DMS153 (cell line): ENCODE data around the gene WFDC1.
A peak's percentile ranks its signal among the peaks of the same experiment; 100 is the strongest.

Source experiments
- DNase-seq: peaks from one replicate; lab custom pipeline; 2025; lab: John Stamatoyannopoulos, UW

The WFDC1 gene

DNA sequence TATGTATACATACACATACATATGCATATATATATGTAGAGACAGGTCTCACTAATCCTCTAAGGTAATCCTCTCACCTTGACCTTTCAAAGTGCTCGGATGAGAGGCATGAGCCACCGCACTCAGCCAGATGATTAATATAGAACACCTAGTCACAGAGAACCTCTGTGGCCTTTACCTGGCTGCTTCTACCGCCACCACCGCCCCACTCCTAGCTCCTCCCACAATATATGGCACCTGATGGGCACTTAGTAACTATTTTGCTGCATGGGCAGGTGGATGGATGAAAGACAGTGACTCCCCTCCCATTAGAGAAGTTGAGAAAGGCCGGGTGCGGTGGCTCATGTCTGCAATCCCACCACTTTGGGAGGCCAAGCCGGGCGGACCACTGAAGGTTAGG lies 57.0 kb downstream of the WFDC1 start:
- no peak for DNase-seq

DNA sequence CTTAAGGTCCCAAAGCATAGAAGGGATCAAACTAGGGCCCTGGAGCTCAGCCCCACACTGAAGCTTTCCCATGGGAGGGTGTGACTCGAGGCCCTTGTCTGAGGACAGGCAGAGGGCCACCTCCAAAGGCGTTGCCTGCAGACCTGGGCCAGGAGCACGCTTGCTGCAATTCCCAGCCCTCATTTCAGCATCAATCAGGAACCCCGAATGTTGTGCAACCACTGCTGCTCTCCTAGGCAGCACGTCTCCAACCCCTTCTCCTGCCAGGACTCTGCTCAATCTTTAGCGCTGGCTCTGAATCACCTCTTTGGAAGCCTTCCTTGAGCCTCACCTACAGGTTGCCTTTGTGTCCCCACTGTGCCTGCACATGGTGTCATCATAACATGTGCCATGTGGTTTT lies 59.6 kb downstream of the WFDC1 start:
- no peak for DNase-seq

DNA sequence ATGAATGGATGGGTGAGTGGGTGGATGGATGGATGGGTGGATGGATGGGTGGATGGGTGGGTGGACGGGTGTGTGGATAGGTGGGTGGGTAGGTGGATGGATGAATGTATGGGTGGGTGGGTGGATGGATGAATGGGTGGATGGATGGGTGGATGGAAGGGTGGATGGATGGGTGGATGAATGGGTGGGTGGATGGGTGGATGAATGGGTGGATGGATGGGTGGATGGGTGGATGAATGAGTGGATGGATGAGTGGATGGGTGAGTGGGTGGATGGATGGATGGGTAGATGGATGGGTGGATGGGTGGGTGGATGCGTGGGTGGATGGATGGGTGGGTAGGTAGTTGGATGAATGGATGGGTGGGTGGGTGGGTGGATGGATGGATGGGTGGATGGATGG lies 60.5 kb downstream of the WFDC1 start:
- DNase-seq, result no peak

DNA sequence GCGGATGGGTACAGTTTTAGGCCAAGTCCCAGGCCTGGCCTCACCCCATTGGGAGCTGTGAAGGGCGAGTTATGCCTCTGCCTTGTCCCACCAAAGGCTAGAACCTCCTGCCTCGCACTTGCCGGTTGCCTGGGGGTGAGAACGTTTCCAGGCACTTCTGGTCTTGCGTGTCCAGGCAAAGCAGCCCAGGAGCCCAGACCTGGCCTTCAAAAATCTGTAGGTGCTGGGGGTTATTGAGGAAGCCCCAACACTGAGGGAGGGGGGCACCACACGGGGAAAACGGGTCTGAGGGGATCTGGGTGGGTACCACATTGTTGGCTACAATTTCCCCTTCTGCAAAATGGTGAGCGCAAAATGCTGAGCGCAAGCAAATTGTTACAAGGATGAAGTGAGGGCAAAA lies 61.5 kb downstream of the WFDC1 start:
- DNase-seq, result no peak

DNA sequence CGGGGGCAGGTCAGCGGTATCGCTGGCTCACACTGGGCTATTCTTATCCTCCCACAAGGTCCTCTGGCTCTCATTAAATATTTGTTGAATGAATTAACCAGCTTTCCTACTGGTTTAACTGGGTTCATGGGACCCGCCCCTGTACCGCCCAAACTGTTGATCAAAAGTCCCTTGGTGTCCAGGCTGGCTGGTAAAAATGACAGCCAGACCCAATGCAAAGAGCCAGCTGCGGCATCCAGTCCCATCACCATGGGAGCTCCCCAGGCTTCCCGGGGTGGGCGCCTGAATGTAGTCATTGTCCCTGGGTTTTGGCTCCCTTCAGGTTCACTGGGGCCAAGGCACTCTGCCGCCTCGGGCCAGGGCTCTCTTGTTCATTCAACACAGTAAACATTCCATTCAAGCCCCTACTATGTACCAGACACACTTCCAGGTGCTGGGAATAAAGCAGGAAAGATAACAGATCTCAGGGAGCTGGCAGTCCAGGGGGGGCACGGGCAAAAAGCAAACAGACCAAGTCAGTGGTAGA lies 62.0 kb downstream of the WFDC1 start:
- DNase-seq, result no peak

DNA sequence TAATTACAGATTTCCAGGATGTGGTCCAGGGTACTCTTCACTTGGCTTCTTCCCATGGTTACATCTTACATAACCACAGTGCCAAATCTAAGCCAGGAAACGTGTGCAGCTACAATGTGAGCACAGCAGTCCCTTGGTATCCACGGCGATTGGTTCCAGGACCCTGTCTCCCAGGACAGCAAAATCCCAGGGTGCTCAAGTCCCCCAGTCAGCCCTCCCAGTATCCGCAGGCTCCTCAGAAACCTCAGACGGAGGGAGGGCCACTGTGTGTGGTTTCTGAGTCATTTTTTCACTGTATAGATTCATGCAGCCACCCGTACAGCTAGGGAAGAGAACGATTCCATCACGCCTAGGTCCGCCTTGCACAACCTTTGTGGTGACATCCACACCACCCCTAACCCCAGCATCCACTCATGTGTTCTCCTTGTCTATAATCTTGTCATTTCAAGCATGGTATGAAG lies 62.5 kb downstream of the WFDC1 start:
- DNase-seq, result no peak

DNA sequence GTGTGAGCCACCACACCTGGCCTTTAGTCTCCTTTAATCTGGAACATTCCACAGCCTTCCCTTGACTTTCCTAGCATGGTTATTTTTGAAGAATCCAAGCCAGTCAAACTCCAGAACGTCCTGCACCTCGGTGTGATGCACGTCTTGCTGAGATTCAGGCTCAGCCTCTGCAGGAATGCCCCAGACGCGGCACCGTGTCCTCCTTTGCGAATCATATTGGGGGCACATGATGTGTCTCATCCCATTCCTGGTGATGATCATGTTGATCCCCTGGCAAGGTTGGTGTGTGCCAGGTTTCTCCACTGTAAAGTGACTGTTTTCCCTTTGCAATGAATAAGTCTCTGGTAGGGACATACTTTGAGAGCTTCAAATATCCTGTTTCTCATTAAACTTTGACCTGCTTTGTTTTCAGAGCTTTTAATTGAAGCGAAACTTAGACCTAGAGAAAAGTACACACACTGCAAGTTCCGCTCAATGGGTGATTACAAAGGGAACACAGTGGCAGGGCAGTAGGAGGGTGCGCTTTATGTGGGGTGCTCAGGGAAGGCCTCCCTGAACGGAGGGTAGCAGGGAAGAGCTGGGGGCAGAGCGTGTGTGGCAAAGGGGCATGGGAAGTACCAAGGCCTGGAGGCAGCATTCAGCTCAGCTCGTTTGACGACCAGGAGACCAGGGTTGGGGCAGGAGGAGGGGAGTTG lies 64.1 kb downstream of the WFDC1 start:
- no peak for DNase-seq

DNA sequence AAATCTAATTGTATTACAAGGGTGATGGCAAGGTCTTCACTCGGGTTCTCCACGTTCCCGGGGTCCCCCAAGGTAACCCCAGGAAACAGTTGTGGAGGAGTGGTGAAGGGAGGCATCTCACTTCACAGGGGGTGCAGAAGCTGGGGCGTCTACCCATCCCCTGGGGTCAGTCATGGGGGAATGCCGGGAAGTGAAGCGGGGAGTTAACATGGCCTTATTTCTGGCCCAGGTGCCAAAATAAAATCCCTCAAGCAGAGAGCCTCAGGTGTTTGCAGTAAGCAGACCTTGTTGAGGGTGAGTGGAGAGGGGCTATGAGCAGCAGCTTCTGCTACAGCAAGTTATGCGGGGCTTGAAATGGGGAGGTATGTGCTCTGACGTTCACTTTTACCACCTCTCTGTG lies 64.6 kb downstream of the WFDC1 start:
- no peak for DNase-seq

DNA sequence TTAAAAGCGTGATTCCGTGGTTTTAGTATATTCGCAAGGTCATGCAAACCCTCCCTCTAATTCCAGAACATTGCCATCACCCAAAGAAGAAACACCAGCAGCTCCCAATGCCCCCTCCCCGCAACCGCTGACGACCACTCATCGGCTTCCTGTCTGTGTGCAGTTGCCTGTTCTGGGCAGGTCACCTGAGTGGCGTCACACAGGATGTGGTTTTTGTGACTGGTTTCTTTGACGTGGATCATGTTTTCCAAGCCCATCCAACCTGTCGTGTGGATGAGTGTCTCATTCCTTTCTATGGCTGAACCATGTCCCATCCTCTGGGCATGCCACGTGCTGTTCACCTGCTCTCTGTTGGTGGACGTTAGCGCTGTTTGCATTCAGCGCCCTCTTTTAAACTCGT lies 65.5 kb downstream of the WFDC1 start:
- DNase-seq, result no peak

DNA sequence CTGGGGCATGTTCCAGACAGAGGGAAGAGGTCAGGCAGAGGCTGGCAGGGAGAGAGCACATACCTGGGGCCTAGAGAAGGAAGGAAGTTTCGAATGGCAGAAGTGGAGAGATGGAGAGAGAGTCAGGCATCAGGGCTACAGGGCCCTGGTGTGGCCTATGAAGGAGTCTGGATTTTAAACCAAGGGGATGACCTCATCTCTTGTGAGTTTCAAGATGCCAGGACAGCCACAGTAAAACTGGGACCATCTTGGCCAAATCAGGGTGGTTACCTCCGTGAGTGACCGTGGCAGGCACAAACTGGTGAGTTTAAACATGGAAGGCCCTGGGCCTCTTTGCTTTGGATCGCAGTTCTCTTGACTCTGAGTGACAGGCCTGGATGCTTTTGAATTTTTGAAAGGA lies 66.1 kb downstream of the WFDC1 start:
- no peak for DNase-seq

DNA sequence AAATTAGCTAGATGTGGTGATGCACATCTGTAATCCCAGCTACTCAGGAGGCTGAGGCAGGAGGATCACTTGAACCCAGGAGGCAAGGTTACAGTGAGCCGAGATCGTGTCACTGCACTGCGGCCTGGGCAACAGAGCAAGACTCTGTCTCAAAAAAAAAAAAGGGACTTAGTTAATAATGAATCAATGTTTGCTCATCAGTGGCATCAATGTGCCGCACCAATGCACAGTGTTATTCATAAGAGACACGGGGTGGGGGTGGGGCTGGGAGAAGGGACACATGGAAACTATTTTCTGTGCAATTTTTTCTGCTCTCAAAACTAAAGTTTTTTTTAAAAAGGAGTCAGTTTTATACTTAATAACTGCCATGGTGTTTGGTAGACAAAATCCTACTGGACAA lies 66.9 kb downstream of the WFDC1 start:
- no peak for DNase-seq

DNA sequence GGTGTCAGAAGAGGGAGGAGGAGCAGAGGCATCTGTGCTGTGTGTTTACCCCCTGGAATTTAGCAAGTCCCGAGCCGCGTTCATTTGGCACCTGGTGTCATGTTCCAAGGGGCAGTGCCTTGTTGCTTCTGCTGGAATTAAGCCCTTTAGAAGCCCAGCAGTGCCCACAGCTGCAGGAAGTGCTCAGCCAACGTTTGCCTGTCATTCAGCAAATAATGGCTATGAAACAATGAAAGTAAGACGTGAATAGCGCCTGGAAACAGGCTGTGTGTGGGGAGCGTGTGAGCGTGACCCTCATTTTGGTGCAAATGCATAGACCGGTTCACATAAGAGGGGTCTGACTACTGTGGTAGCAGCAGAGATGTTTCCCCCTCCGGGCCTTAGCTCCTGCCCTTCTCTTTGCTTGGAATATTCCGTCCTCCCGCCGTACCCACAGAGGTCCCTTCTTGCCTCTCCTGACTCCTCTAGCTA lies 67.8 kb downstream of the WFDC1 start:
- DNase-seq, result peak; percentile 78

DNA sequence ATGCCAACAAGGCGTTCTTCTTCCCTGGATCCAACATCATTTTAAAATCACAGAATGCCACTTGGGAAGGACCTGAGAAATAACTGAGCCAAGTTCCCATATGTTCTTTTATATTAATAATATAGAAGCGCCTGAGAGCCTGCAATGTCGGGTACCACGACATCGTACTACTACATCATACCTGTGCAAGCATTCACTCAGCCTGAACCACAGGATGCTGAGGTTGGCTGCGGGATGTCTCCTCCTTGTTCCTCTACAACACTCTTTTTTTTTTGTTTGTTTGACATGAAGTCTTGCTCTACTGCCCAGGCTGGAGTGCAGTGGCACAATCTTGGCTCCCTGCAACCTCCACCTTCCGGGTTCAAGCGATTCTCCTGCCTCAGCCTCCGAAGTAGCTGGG lies 71.5 kb downstream of the WFDC1 start:
- DNase-seq, result no peak

DNA sequence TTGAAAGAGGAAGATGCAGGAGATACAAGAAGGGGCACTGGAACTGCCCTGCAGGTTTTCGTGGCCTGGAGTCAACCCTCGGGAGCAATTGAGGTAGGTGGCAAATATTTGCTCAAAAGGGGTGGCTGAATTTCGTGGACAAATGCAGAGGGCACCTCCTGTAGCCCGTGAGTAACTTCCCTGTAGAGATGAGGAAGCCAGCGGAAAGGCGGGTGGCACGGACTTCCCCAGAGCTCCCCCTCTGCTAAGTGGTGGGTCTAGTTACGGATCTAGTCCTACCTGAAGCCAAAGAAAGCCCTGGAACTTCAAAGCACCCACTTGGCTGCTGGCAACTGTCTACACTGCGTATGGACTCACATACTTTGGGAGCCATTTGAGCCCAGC lies 72.6 kb downstream of the WFDC1 start:
- DNase-seq, result peak; percentile 25

DNA sequence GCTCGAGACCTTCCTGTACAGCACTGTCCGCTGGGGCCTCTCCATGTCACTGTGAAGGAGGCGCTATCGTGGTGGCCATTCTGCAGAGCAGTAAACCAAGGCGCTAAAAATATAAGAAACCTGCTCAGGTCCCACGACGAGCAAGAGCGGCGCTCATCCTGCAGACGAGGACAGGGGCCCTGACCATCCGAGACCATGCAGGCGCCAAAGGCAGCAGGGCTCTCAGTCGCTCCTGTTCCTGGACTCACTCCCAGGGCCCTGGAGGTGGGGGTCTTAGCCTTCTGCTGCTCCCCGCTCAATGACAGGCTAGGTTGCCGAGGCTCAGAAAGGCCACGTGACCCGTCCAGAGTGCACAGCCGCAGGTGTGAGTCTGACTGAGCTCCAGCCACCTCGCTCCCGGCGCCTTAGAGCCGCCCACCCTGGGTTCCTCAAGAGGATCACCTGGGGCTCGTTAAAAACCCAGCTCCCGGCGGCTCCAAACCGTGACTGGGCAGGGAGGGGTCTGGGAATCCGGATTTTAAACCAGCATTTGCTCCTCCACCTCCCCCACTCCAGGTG lies 73.2 kb downstream of the WFDC1 start:
- peak; percentile 54 for DNase-seq

DNA sequence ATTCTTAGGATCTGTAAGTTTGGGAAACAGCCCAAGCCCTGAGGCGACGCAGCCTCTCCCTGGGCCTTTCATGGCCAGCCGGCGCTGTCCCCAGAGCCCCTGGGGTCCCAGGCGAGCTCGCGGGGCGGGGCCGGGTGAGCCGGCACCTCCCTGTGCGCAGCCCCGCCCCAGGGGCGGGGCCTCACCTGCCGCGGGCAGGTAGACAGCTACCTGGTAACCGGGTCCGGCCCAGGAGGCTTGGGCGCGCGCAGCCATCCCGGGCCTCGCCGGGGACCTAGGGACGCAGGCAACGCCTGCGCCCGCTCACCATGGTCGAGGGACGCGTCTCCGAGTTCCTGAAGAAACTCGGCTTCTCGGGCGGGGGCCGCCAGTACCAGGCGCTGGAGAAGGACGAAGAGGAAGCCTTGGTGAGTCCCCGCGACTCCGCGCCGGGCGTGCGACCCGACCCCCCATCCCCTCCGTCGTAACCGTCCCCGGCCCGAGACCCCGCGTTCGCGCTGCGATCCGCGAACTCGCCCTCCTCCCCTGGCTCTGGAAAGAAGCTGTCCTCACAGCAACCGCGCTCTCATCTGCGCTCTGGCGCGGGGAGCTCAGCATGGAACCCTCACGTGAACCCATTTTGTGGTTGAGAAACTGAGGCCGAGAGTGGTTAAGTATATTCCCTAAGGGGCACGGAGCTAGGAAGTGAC lies 73.8 kb downstream of the WFDC1 start, which contains the start of gene ATP2C2:
Gene ATP2C2 (plus strand): TSS at position 231 of the 689 bp plus-strand sequence. CDS start 78 bp downstream, at position 309.
- peak; percentile 71 for DNase-seq

DNA sequence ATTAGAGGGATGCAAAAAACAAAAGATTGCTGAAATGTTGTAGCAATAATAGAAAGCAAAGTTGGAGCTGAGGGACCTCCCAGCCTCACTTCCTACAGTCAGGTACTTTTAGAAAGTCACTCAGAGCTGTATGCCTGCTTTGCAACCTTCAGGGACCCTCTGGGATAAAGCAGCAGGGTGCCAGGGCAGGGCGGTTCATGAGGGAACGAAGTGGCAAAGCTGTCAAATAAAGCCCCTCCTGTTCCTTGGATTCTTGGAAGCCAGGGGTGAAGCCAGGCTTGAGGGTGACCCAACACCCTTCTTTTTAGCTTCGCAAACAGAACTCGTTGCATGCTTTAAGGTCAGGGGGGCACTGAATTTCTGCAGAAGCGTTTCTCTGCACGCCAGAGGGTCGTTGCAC lies 74.4 kb downstream of the WFDC1 start:
- no peak for DNase-seq

DNA sequence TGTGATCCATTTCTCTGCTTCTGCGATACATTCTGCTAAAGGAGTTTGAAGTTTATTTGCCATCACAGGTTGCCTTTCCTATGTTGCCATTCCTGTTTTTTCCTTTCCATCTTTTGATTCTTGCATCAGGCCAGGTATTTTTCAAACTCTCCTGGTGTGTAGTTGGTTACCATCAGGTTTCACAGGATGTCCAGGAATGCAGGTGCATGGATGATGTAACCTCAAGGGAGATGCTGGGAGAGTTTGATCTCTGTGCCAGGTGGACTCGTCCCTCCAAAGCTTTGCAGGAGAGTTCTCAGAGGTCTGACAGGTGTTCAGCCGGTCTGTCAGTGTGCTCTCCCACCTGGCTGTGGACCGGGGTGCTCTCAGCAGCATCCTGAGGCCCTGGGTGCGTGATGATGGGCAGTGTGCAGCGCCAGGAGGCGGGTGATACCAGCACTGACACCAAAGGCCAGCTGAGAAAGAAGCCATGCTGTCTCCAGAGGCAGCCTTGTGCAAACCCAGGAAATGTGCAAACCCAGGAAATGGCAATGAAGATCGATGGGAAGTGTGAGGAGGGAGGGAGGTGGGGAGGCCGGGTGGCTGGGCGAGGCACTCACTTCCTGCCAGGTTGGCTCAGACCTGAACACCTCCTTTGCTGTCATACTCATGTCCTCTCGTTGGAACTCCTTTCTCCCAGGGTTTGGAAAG lies 75.4 kb downstream of the WFDC1 start:
- DNase-seq, result peak; percentile 84

DNA sequence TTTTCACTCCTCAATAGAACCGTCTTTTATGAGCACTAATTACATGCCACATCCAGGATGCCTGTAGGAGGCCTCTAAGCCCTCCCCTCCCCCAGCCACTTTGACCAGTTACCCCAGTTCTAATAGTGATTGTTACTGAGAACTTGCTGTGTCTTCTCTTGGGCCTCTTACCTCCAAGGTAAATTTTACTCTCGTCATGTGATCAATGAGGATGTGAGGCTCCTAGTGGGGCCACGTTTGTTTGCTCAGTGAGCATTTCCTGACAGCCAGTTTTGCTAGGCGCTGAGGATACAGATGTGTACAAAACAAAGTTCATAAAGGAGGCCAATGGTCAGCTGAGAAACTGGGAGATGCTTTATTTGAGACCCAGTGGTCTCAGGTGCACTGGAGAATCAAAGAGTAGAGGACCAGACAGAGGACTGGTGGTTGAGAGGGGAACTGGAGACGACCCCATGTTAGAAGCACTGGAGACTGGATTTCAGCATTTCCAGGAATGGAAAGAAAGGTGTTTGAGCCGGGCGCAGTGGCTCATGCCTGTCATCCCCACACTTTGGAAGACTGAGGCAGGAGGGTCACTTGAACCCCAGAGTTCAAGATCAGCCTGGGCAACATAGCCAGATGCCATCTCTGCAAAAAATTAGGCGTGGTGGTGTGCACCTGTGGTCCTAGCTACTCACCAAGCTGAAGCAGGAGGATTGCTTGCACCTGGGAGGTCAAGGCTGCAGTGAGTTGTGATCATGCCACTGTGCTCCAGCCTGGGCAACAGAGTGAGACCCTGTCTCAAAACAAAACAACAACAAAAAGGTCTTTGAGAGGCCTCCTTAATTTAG lies 76.3 kb downstream of the WFDC1 start:
- DNase-seq, result peak; percentile 35

DNA sequence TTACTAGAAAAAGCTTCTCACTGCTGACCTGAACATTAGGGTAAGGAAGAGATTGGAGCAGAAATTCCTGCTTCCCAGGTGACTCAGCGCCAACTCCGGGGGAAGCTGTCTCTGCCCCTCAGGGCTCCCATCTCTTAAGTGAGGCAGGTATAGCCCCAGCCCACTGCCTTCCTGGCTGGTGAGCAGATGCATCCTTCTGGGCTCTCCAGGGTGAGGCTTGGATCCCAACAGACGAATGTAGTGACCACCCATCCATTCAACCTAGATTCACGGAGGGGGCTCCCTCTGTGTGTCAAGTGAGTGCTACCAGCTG lies 76.8 kb downstream of the WFDC1 start:
- DNase-seq, result no peak

DNA sequence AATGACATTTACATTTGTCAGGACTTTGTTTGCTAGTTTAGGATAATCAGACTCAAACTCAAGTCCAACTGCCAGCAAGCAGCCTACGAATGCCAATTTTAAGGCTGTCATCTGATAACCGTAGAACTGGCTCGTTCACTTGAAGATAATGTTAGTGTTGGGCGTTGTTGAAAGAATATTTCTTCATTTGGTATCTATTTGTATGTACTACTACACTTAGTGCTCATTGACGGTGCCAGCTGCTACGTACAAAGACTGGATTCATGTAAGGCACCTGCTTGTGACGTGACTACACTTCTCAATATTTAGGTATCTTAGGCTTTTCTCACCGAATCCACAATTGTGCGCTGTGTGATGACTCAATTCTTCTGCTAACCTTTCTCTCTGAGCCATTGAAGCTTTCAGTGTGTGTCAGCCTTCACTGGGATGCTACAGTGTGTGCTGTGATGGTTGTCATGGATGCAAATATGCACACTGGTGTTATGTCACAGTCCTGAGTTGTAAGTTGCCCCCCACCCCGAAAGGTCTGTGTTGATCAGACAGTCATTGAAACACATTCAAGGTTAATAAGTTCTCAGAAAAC lies 79.3 kb downstream of the WFDC1 start:
- no peak for DNase-seq
